Measurements from ENCODE around the gene RCAN2.

The RCAN2 gene

GRCh38 chr6:46215777-46216176, 275.5 kb downstream of the RCAN2 start:
- no peak overlapping the region for H3K4me3 ChIP-seq (ENCODE audit: severe bottlenecking)

GRCh38 chr6:46215213-46215612, 276.0 kb downstream of the RCAN2 start:
- no peak for DNase-seq (ENCODE audit: low spot score)
- TF ChIP-seq CTCF (IDR thresholded peaks at IDR 0.05; ENCODE audit: poor library complexity, severe bottlenecking), result no peak
- no peak overlapping the region for H3K4me3 ChIP-seq (ENCODE audit: severe bottlenecking)
- H3K9me3 ChIP-seq (ENCODE audit: severe bottlenecking), result no peaks in the 10 kb centered on the region
- ATAC-seq (ENCODE audit: low read depth), result no peak
- no peak overlapping the region for H3K27ac ChIP-seq (ENCODE audit: poor library complexity, severe bottlenecking)
- no peaks in the 10 kb centered on the region for H3K4me1 ChIP-seq (ENCODE audit: insufficient read depth, poor library complexity, severe bottlenecking)
- H3K27me3 ChIP-seq (ENCODE audit: insufficient read depth, poor library complexity, severe bottlenecking), result no peaks in the 10 kb centered on the region
- no peaks in the 10 kb centered on the region for H3K36me3 ChIP-seq (ENCODE audit: low read depth)

More at GRCh38 chr6:46215777-46216176, 275.5 kb downstream of the RCAN2 start:
- TF ChIP-seq CTCF (IDR thresholded peaks at IDR 0.05; ENCODE audit: poor library complexity, severe bottlenecking), result no peak
- Histone ChIP-seq H3K27ac (ENCODE audit: poor library complexity, severe bottlenecking) (no peak overlapping the region), H3K4me1 (ENCODE audit: insufficient read depth, poor library complexity, severe bottlenecking) (no peaks in the 10 kb centered on the region), H3K9me3 (ENCODE audit: severe bottlenecking) (no peaks in the 10 kb centered on the region), H3K36me3 (ENCODE audit: low read depth) (no peaks in the 10 kb centered on the region), H3K27me3 (ENCODE audit: insufficient read depth, poor library complexity, severe bottlenecking) (no peaks in the 10 kb centered on the region)
- DNase-seq (ENCODE audit: low spot score), result no peak
- no peak for ATAC-seq (ENCODE audit: low read depth)

- Histone ChIP-seq H3K4me1 (ENCODE audit: insufficient read depth, poor library complexity, severe bottlenecking) (no peaks in the 10 kb centered on the region), H3K36me3 (ENCODE audit: low read depth) (no peaks in the 10 kb centered on the region), H3K27ac (ENCODE audit: poor library complexity, severe bottlenecking) (no peak overlapping the region), H3K9me3 (ENCODE audit: severe bottlenecking) (no peaks in the 10 kb centered on the region), H3K27me3 (ENCODE audit: insufficient read depth, poor library complexity, severe bottlenecking) (no peaks in the 10 kb centered on the region), H3K4me3 (ENCODE audit: severe bottlenecking) (no peak overlapping the region)
- ATAC-seq (ENCODE audit: low read depth) (no peak), DNase-seq (ENCODE audit: low spot score) (no peak)
- no peak for TF ChIP-seq CTCF (IDR thresholded peaks at IDR 0.05; ENCODE audit: poor library complexity, severe bottlenecking)
These were observed 279.3 kb downstream of the RCAN2 start for GRCh38 chr6:46211917-46212316.

- no peaks in the 10 kb centered on the region for H3K27me3 ChIP-seq (ENCODE audit: insufficient read depth, poor library complexity, severe bottlenecking)
- no peaks in the 10 kb centered on the region for H3K9me3 ChIP-seq (ENCODE audit: severe bottlenecking)
- DNase-seq (ENCODE audit: low spot score), result no peak
- TF ChIP-seq CTCF (IDR thresholded peaks at IDR 0.05; ENCODE audit: poor library complexity, severe bottlenecking), result no peak
- H3K4me1 ChIP-seq (ENCODE audit: insufficient read depth, poor library complexity, severe bottlenecking), result no peaks in the 10 kb centered on the region
- ATAC-seq (ENCODE audit: low read depth), result no peak
- H3K4me3 ChIP-seq (ENCODE audit: severe bottlenecking), result no peak overlapping the region
- H3K27ac ChIP-seq (ENCODE audit: poor library complexity, severe bottlenecking), result no peak overlapping the region
- H3K36me3 ChIP-seq (ENCODE audit: low read depth), result no peaks in the 10 kb centered on the region
These were observed 281.0 kb downstream of the RCAN2 start for GRCh38 chr6:46210294-46210693.

GRCh38 chr6:46208303-46208702, 282.9 kb downstream of the RCAN2 start:
- no peaks in the 10 kb centered on the region for H3K9me3 ChIP-seq (ENCODE audit: severe bottlenecking)
- no peak for TF ChIP-seq CTCF (IDR thresholded peaks at IDR 0.05; ENCODE audit: poor library complexity, severe bottlenecking)
- H3K36me3 ChIP-seq (ENCODE audit: low read depth), result no peaks in the 10 kb centered on the region
- H3K27me3 ChIP-seq (ENCODE audit: insufficient read depth, poor library complexity, severe bottlenecking), result no peaks in the 10 kb centered on the region
- H3K4me3 ChIP-seq (ENCODE audit: severe bottlenecking), result no peak overlapping the region
- H3K4me1 ChIP-seq (ENCODE audit: insufficient read depth, poor library complexity, severe bottlenecking), result no peaks in the 10 kb centered on the region
- ATAC-seq (ENCODE audit: low read depth) (no peak), DNase-seq (ENCODE audit: low spot score) (no peak)
- no peak overlapping the region for H3K27ac ChIP-seq (ENCODE audit: poor library complexity, severe bottlenecking)

Data from RWPE2 (cell line).